IMR-90 (cell line): ENCODE results near the gene HCFC1R1. TPM values are rescaled to one million over a fixed set of nuclear protein-coding genes. Genes with fewer than 3 reads are reported as not detected.
"Not testable (repeated sequence)": the region's sequence is repeated elsewhere in the genome, so short reads cannot be mapped to it uniquely, and the experiment has no call there.

Experiments used
- ATAC-seq: fragments of 200-7000 bp; cut with Tn5 transposase; 2 replicates; pipeline ENCODE4 v1.9.1; 2020; ENCODE audit warnings: low read depth, mild to moderate bottlenecking, moderate library complexity
- BruUV-seq: library from RNA; stranded (reverse); fragments of 400-500 nt; replicated peaks from 2 replicates; lab custom pipeline; 2021; lab: Mats Ljungman, UMichigan
- CTCF ChIA-PET: fragments of 300-600 bp; formaldehyde crosslinking; extraction: SDS; loops from one replicate; lab custom pipeline; 2021; ENCODE audit warnings: antibody characterized with exemption; lab: Yijun Ruan, JAX
- POLR2A ChIA-PET: fragments of 300-600 bp; sonication (Branson Sonifier 250); formaldehyde crosslinking; loops from one replicate; lab custom pipeline; 2022; ENCODE audit warnings: antibody characterized with exemption; ENCODE audit not compliant: unreplicated experiment; lab: Charles Lee
- DNase-seq: peaks from one replicate; pipeline ENCODE4 v3.0.0; 2013
- H2AFZ ChIP-seq: replicated peaks from 2 replicates; pipeline ENCODE3; 2013; ENCODE audit warnings: low read length, mild to moderate bottlenecking; ENCODE audit not compliant: poor library complexity
- H2AK5ac ChIP-seq: 2 replicates; pipeline ENCODE4 v1.6.1; 2013; ENCODE audit warnings: low read depth, low read length, inconsistent platforms
- H2AK9ac ChIP-seq: replicated peaks from 2 replicates; pipeline ENCODE3; 2013; ENCODE audit warnings: mild to moderate bottlenecking, low read depth, low read length, moderate library complexity; ENCODE audit not compliant: poor library complexity
- H2BK120ac ChIP-seq: 2 replicates; pipeline ENCODE4 v1.6.1; 2013; ENCODE audit warnings: low read depth, low read length, inconsistent platforms
- H2BK15ac ChIP-seq: 3 replicates; pipeline ENCODE4 v1.6.1; 2013; ENCODE audit warnings: low read depth, low read length, inconsistent platforms
- H2BK20ac ChIP-seq: 2 replicates; pipeline ENCODE4 v1.6.1; 2013; ENCODE audit warnings: low read depth, mild to moderate bottlenecking, inconsistent platforms, low read length, moderate library complexity
- H2BK5ac ChIP-seq: 2 replicates; pipeline ENCODE4 v1.6.1; 2013; ENCODE audit warnings: mild to moderate bottlenecking, low read depth, low read length, inconsistent platforms; ENCODE audit not compliant: poor library complexity, severe bottlenecking
- H3K14ac ChIP-seq: replicated peaks from 2 replicates; pipeline ENCODE4 v1.6.1; 2013; ENCODE audit warnings: low read depth, low read length, inconsistent platforms
- H3K18ac ChIP-seq: 2 replicates; pipeline ENCODE4 v1.6.1; 2013; ENCODE audit warnings: low read depth, low read length, control low read depth
- H3K23ac ChIP-seq: 2 replicates; pipeline ENCODE4 v1.6.1; 2013; ENCODE audit warnings: low read depth, low read length, inconsistent platforms
- H3K27ac ChIP-seq: 2 replicates; pipeline ENCODE4 v1.5.1; 2013; ENCODE audit warnings: mild to moderate bottlenecking, control low read depth, low read length; ENCODE audit not compliant: insufficient read depth
- H3K27me3 ChIP-seq: 2 replicates; pipeline ENCODE4 v1.6.1; 2013; ENCODE audit warnings: low read length; ENCODE audit not compliant: control insufficient read depth, insufficient read depth
- H3K36me3 ChIP-seq: 2 replicates; pipeline ENCODE4 v1.6.1; 2013; ENCODE audit warnings: low read length, mixed read lengths; ENCODE audit not compliant: control insufficient read depth, insufficient read depth
- H3K4ac ChIP-seq: 2 replicates; pipeline ENCODE4 v1.6.1; 2013; ENCODE audit warnings: low read depth, low read length, inconsistent platforms
- H3K4me1 ChIP-seq: 2 replicates; pipeline ENCODE4 v1.6.1; 2013; ENCODE audit warnings: low read length, mixed read lengths; ENCODE audit not compliant: control insufficient read depth, insufficient read depth
- H3K4me2 ChIP-seq: 2 replicates; pipeline ENCODE4 v1.6.1; 2013; ENCODE audit warnings: low read depth, mild to moderate bottlenecking, control low read depth, low read length, moderate library complexity
- H3K4me3 ChIP-seq: 2 replicates; pipeline ENCODE4 v1.5.1; 2013; ENCODE audit warnings: low read depth, mild to moderate bottlenecking, control low read depth, low read length, moderate library complexity; ENCODE audit not compliant: insufficient read depth
- H3K56ac ChIP-seq: 2 replicates; pipeline ENCODE4 v1.6.1; 2013; ENCODE audit warnings: low read length, inconsistent platforms; ENCODE audit not compliant: insufficient read depth; ENCODE audit errors: extremely low read depth
- H3K79me1 ChIP-seq, 2 experiments: 2 replicates each; pipeline ENCODE4 v1.6.1; 2013; ENCODE audit warnings: low read length in 2 of 2, inconsistent platforms in 1 of 2, low read depth in 1 of 2
- H3K9ac ChIP-seq: 2 replicates; pipeline ENCODE4 v1.6.1; 2013; ENCODE audit warnings: low read depth, low read length, control low read depth
- H3K9me1 ChIP-seq: 2 replicates; pipeline ENCODE4 v1.6.1; 2013; ENCODE audit warnings: low read length, inconsistent platforms; ENCODE audit not compliant: insufficient read depth
- H3K9me3 ChIP-seq: 2 replicates; pipeline ENCODE4 v1.6.1; 2013; ENCODE audit warnings: low read length; ENCODE audit not compliant: control insufficient read depth, insufficient read depth
- H4K20me1 ChIP-seq: 2 replicates; pipeline ENCODE4 v1.6.1; 2013; ENCODE audit warnings: low read length, inconsistent platforms; ENCODE audit not compliant: insufficient read depth
- H4K5ac ChIP-seq: 2 replicates; pipeline ENCODE4 v1.6.1; 2013; ENCODE audit warnings: mild to moderate bottlenecking, low read depth, low read length, control low read depth
- H4K8ac ChIP-seq, 2 experiments: 2 replicates each; pipeline ENCODE4 v1.6.1; 2013; ENCODE audit warnings: low read depth in 2 of 2, low read length in 2 of 2, control low read depth in 1 of 2, inconsistent platforms in 1 of 2
- H4K91ac ChIP-seq: 2 replicates; pipeline ENCODE4 v1.6.1; 2013; ENCODE audit warnings: low read depth, low read length, inconsistent platforms; ENCODE audit not compliant: insufficient read depth
- WGBS, 2 experiments: methylation state at CpG; one replicate each; pipeline versions ENCODE4 v1.1.5 to v1.1.7; 2013; ENCODE audit warnings: missing lambda C conversion rate in 2 of 2; ENCODE audit not compliant: insufficient read length in 1 of 2; ENCODE audit errors: extremely low coverage in 2 of 2; 5-methylcytosine and 5-hydroxymethylcytosine counted together
- dilution Hi-C: fragments of 300-500 bp; cut with HindIII; formaldehyde crosslinking; loops from one replicate; pipeline ENCODE4 v1.14.3; 2018; ENCODE audit warnings: low sequenced_read_pairs; ENCODE audit not compliant: unreplicated experiment
- in situ Hi-C: fragments of 300-500 bp; cut with MboI; formaldehyde crosslinking; loops from 3 replicates; pipeline ENCODE4 v1.14.3; 2019; ENCODE audit warnings: low sequenced_read_pairs, inconsistent platforms, mixed read lengths
- intact Hi-C: fragments of 100-400 bp; cut with micrococcal nuclease; formaldehyde crosslinking; loops from 2 replicates; pipeline ENCODE4 v1.10.0; 2022
- polyA plus RNA-seq, 3 experiments: library from polyadenylated mRNA; depleted of rRNA; stranded (reverse); fragments of >200 nt; gene quantifications; 2 replicates each; pipeline ENCODE4 v1.2.3, GENCODE V29; 2012; ENCODE audit warnings: low replicate concordance in 1 of 3
- total RNA-seq: library from RNA; depleted of rRNA; stranded (reverse); fragments of >200 nt; gene quantifications from 2 replicates; pipeline ENCODE4 v1.2.3, GENCODE V29; 2012

Gene HCFC1R1
- total and polyA plus RNA-seq, 2 of the 4 experiments (the other 2 are of a cell fraction): 7.2 to 57.9 TPM

GRCh38 chr16:3069146-3069545 is 45.4 kb upstream of the HCFC1R1 start:
- H4K91ac ChIP-seq, H3K9me3 ChIP-seq, dilution Hi-C loops, H3K14ac ChIP-seq, ATAC-seq, DNase-seq, H2BK120ac ChIP-seq, H3K27ac ChIP-seq, H2AK5ac ChIP-seq, H3K18ac ChIP-seq, H2BK20ac ChIP-seq, H3K4me3 ChIP-seq, H3K56ac ChIP-seq, H3K23ac ChIP-seq, H4K20me1 ChIP-seq, H3K4me2 ChIP-seq, H3K9ac ChIP-seq, H3K4ac ChIP-seq, intact Hi-C loops, H2AK9ac ChIP-seq, H2AFZ ChIP-seq, CTCF ChIA-PET, in situ Hi-C loops, H4K5ac ChIP-seq, BruUV-seq, H3K36me3 ChIP-seq, H2BK5ac ChIP-seq, H4K8ac ChIP-seq, H2BK15ac ChIP-seq: not testable (repeated sequence)
- Histone ChIP-seq H3K27me3 (peaks cover 16% of the 10 kb centered on the region), H3K79me1 (peaks cover 6 to 19% of the 10 kb centered on the region in 2 experiments; a peak in 2 of 4 replicates), H3K4me1 (peaks cover 12% of the 10 kb centered on the region), H3K9me1 (peaks cover 24% of the 10 kb centered on the region)
- POLR2A ChIA-PET: interaction anchor here (0.5 kb wide), 1 partner anchor 88 kb away, joined by 5 read pairs; no protein-coding TSS in a partner anchor
- 94% methylated on average over 7 of the region's 11 CpGs; no CpG with 5 or more reads in 1 of the 2 experiments for WGBS, 2 experiments
